Measurements from ENCODE around the gene HTRA2. TPM values are rescaled to one million over a fixed set of nuclear protein-coding genes. Genes with fewer than 3 reads are reported as not detected.

The HTRA2 gene
- total RNA-seq, 1 donor from 2014 or later = 67.7 TPM

DNA sequence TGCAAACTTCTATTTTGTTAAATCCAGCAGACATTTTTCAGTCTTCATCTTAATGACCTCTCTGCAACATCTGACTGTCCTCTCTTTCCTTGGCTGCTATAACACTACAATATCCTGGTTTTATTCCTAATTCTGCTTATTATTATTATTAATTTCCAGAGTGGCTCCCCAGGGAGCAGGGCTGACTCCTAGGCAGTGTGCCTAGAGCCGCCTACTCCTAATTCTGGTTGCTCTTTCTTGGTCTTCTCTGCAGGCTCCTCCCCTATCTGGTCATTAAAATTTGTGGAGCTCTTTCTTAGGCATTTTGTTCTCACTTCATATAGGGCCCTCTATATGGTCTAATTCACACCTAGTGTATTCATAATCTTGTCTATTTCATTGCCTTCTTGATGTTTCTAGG is 13.2 kb downstream of the HTRA2 start:
- FAIRE-seq = no peak
- DNase-seq (ENCODE audit: low read depth) = no peak
- TF ChIP-seq, protein P1, sequence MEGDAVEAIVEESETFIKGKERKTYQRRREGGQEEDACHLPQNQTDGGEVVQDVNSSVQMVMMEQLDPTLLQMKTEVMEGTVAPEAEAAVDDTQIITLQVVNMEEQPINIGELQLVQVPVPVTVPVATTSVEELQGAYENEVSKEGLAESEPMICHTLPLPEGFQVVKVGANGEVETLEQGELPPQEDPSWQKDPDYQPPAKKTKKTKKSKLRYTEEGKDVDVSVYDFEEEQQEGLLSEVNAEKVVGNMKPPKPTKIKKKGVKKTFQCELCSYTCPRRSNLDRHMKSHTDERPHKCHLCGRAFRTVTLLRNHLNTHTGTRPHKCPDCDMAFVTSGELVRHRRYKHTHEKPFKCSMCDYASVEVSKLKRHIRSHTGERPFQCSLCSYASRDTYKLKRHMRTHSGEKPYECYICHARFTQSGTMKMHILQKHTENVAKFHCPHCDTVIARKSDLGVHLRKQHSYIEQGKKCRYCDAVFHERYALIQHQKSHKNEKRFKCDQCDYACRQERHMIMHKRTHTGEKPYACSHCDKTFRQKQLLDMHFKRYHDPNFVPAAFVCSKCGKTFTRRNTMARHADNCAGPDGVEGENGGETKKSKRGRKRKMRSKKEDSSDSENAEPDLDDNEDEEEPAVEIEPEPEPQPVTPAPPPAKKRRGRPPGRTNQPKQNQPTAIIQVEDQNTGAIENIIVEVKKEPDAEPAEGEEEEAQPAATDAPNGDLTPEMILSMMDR (IDR thresholded peaks at IDR 0.05; ENCODE audit: insufficient read depth, low read length, severe bottlenecking) = no peak

DNA sequence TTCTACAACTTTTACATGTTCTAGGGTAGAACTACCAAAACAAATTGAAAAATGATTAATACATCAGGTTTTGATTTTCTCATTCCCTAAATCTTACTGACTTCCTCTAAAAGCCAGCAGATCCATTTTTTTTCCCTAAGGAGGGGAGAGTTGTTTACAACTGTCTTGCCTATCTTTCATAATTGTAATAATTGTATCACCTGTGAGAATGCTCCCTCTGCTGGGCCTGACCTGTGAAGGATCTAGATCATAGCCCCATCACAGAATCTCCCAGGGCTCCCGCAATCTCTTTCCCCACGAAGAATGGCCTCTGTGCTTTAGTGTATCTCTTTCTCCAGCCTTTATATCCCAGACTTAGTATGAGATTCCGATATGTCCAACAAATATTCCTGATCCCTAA is 14.9 kb downstream of the HTRA2 start:
- no peaks in the 10 kb centered on the region for H3K27me3 ChIP-seq (ENCODE audit: control insufficient read depth, insufficient read depth, low read length)
- TF ChIP-seq, protein P1 (IDR thresholded peaks at IDR 0.05; ENCODE audit: insufficient read depth, low read length, severe bottlenecking) = peak; percentile 36
- H3K4me3 ChIP-seq (ENCODE audit: low read depth, low read length) = no peak overlapping the region
- DNase-seq (ENCODE audit: low read depth) (peak; percentile 27), FAIRE-seq (no peak)
- H3K36me3 ChIP-seq (ENCODE audit: control insufficient read depth, insufficient read depth, low read length) = no peaks in the 10 kb centered on the region

More for the DNA sequence above, 13.2 kb downstream of the HTRA2 start:
- Histone ChIP-seq H3K4me3 (ENCODE audit: low read depth, low read length) (no peak overlapping the region), H3K36me3 (ENCODE audit: control insufficient read depth, insufficient read depth, low read length) (no peaks in the 10 kb centered on the region), H3K27me3 (ENCODE audit: control insufficient read depth, insufficient read depth, low read length) (no peaks in the 10 kb centered on the region)

DNA sequence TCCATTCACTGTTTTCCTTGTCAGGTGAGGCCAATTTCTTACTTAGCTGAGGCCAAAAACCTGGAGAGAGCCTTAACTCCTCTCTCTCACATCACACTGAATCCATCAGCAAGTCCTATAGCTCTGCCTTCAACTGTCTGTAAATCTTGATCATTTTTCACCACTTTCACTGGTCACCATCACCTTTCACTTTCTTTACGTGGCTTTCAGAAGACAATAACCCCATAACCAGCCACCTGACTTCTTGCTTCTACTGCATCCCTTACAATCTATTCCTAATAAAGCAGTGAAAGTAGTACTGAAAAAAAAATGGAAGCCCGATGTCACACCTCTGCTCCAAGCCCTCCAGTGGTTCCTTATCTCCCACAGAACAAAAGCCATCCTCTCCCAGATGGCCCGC is 16.3 kb downstream of the HTRA2 start:
- FAIRE-seq = no peak
- Histone ChIP-seq H3K27me3 (ENCODE audit: control insufficient read depth, insufficient read depth, low read length) (no peaks in the 10 kb centered on the region), H3K4me3 (ENCODE audit: low read depth, low read length) (no peak overlapping the region), H3K36me3 (ENCODE audit: control insufficient read depth, insufficient read depth, low read length) (no peaks in the 10 kb centered on the region)
- TF ChIP-seq, protein P1 (IDR thresholded peaks at IDR 0.05; ENCODE audit: insufficient read depth, low read length, severe bottlenecking) = no peak
- no peak for DNase-seq (ENCODE audit: low read depth)

DNA sequence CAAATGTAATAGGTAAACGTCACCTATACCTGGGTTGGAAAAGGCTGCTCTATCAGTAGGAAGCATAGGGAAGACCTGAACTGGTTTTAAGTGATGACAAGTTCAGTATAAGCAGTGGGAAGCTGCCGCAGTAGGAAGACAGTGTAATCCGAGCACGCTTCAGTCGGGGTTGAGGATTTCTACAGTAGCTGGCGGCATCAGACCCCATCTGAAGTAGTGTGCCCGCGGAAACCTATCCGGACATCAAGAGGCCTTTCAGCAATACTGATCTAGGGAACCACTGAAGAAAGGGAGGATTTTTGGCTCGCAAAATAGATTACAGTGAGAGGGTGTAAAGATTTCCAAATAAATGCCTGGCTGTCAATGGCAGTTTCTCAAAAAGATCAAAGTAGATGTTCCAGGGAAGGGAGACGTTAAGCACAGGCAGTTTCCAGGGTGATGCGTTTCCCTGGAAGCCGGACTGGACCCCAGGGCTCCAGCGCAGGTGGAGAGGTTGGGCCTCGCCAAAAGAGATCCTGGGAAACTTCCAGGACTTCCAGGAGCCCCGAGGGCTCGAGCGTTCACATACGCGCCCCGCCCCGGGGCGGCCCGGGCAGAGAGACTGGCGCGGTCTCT is 18.7 kb downstream of the HTRA2 start:
- peak overlapping the region; percentile 52 for H3K4me3 ChIP-seq (ENCODE audit: low read depth, low read length)
- FAIRE-seq (no peak), DNase-seq (ENCODE audit: low read depth) (no peak)

DNA sequence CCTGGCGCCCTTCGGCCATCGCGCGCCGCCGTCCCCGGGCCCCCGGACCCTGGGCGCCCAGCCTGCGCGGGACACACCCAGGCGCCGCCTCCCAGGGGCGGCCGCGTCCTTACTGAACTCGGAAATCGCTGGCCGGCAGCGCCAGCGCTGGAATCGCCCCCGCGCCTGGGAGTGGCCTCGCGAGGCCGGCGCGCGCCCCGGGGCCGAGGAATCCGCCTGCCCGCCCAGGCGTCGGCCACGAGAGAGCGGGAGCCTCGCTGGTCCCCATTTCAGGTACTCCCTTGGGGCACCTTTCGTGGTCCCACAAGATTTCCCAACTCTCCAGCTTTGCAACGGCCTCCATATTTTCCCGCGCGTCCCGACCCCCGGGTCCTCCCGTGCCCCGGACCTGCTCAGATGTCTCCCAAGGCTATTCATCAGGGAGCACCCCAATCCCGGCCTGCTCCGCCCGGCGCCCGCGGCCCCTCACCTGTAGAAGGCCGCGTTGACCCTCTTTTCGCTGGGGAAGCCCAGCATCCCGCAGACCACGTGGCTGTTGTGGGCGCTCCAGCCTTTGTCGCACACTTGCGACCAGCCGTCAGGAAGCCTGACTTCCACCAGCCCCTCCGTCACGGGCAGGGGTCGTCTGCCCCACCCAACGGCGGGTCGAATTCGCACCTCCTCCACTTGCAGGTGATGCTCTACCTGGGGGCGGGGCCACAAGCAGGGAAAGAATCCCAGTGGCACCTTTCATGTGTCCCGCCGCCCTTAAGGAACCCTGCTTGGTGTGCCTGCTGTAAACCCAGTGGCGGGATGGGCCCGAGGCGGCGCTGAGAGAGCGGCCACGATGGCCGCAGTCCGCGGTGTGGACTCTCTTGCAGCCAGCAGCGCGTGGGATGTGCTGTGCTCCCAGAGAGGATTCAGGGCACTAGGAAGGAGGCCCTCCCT is 19.4 kb downstream of the HTRA2 start:
- no peaks in the 10 kb centered on the region for H3K36me3 ChIP-seq (ENCODE audit: control insufficient read depth, insufficient read depth, low read length)
- no peaks in the 10 kb centered on the region for H3K27me3 ChIP-seq (ENCODE audit: control insufficient read depth, insufficient read depth, low read length)
- peak overlapping the region; percentile 52 for H3K4me3 ChIP-seq (ENCODE audit: low read depth, low read length)
- TF ChIP-seq, protein P1 (IDR thresholded peaks at IDR 0.05; ENCODE audit: insufficient read depth, low read length, severe bottlenecking) = no peak
- DNase-seq (ENCODE audit: low read depth) (peak; percentile 40), FAIRE-seq (no peak)

More for the DNA sequence above, 18.7 kb downstream of the HTRA2 start:
- TF ChIP-seq, protein P1 (IDR thresholded peaks at IDR 0.05; ENCODE audit: insufficient read depth, low read length, severe bottlenecking) = no peak
- Histone ChIP-seq H3K27me3 (ENCODE audit: control insufficient read depth, insufficient read depth, low read length) (no peaks in the 10 kb centered on the region), H3K36me3 (ENCODE audit: control insufficient read depth, insufficient read depth, low read length) (no peaks in the 10 kb centered on the region)

Data from bronchial epithelial cell (primary cell).